Activated naive CD8-positive, alpha-beta T cell treated with anti-CD3 and anti-CD28 coated beads, Interleukin-2, amount 50 U/mL, for 24 hours (primary cell): ENCODE measurements around the gene PTPRN2.
"Not testable (repeated sequence)": the region's sequence is repeated elsewhere in the genome, so short reads cannot be mapped to it uniquely, and the experiment has no call there.

Experiments used
- ATAC-seq: fragments of 150-1000 bp; cut with Tn5 transposase; one replicate; pipeline ENCODE4 v1.10.0; 2021
- DNase-seq: peaks from one replicate; pipeline ENCODE4 v3.0.0; 2021
- H3K27ac Mint-ChIP-seq: one replicate; pipeline ENCODE4 v1.8.0; 2021; ENCODE audit warnings: mild to moderate bottlenecking, mixed read lengths
- H3K27me3 Mint-ChIP-seq: one replicate; pipeline ENCODE4 v1.8.0; 2021; ENCODE audit warnings: mixed read lengths
- H3K36me3 Mint-ChIP-seq: one replicate; pipeline ENCODE4 v1.8.0; 2021; ENCODE audit warnings: low read depth, mixed read lengths
- H3K4me1 Mint-ChIP-seq: one replicate; pipeline ENCODE4 v1.8.0; 2021; ENCODE audit warnings: mixed read lengths
- H3K4me3 Mint-ChIP-seq: one replicate; pipeline ENCODE4 v1.8.0; 2021; ENCODE audit warnings: mild to moderate bottlenecking, moderate library complexity, mixed read lengths
- H3K9me3 Mint-ChIP-seq: one replicate; pipeline ENCODE4 v1.8.0; 2021; ENCODE audit warnings: mixed read lengths

The PTPRN2 gene

DNA sequence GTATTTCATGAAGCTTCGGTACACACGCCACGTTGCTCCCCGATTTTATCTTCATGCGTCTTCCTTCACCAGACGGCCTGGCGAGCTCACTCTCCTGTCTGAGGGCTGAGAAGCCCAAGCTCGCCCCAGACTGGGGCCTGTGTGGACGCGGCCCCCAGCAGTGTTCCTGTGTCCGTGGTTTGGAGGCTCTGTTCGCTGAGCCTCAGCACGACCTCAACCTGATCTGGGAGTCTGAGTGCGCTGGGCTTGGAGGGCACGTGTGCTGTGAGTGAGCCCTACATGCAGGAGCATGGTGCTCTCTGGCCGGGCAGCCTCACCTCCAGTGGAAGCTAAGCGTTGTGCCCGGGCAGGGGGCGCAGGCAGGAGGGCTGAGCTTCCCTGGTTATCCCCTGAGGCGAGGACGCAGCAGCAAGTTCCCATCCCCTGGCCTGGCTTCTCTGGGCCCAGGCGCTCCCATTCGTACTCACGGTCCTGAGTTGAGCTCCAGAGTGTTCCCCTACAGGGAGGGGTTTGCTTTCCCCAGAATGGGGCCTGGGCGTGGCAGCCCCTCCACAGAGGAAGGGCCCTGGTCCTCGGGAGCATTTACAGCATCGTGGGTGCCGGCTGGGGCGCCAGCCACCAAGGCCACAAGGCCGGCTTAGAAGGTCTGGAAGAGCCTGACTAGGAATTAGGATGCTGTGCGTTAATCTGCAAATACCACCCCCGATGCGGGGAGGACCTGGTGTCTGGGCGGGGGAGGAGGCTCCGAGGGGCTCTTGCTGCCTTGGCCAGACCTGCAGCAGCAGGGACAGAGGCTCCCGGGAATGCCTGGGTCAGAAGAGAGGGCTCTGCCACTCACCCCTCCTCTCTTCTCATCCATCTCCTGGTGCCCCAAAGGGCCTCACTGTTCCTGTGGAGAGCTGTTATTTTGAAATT, 850.2 kb downstream of the PTPRN2 start:
- ATAC-seq (no peak), DNase-seq (no peak)
- Mint-ChIP-seq H3K27me3 (peaks cover 3% of the 10 kb centered on the region), H3K4me3 (no peak overlapping the region), H3K27ac (no peak overlapping the region), H3K9me3 (no peaks in the 10 kb centered on the region), H3K4me1 (no peaks in the 10 kb centered on the region), H3K36me3 (no peaks in the 10 kb centered on the region)

DNA sequence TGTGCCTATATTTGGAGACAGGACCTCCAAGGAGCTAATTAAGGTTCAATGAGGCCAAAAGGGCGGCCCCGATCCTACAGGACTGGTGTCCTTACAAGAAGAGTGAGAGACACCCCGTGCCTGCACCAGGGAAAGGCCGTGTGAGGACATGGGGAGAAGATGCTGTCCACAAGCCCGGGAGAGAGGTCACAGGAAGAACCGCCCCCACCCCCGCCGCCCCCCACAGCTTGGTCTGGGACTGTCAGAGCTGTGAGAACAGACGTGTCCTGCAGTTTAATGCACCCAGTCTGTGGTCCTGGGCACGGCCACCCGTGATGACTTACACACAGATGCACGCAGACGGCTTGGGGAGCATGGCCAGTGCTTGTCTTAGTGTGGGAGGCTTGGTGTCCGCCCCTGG, 851.3 kb downstream of the PTPRN2 start:
- no peak overlapping the region for H3K27ac Mint-ChIP-seq
- H3K9me3 Mint-ChIP-seq: no peaks in the 10 kb centered on the region
- ATAC-seq (no peak), DNase-seq (no peak)
- no peaks in the 10 kb centered on the region for H3K4me1 Mint-ChIP-seq
- H3K4me3 Mint-ChIP-seq: no peak overlapping the region
- H3K27me3 Mint-ChIP-seq: peaks cover 3% of the 10 kb centered on the region
- H3K36me3 Mint-ChIP-seq: no peaks in the 10 kb centered on the region

DNA sequence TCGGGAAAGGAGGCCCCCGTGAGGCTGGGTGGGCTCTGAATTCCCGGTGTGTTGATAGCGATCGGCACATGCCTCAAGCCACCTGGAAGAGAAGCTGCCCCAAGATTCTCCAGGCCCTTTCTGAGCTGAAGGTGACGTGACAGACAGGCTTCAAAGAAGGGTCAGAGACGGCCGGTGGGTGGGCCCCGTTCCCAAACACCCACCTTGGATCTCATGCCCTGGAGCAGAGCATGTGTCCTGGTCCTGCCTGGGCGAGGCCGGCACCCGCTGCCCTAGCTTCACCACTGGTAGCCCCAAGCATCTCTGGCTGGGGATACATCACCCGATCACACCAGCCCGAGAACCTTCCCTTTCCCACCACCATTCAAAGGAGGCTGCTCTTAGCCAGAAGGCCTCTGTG, 851.8 kb downstream of the PTPRN2 start:
- Mint-ChIP-seq H3K27me3 (peaks cover 3% of the 10 kb centered on the region), H3K27ac (no peak overlapping the region), H3K9me3 (no peaks in the 10 kb centered on the region), H3K4me3 (no peak overlapping the region), H3K36me3 (no peaks in the 10 kb centered on the region), H3K4me1 (no peaks in the 10 kb centered on the region)
- ATAC-seq (no peak), DNase-seq (no peak)

DNA sequence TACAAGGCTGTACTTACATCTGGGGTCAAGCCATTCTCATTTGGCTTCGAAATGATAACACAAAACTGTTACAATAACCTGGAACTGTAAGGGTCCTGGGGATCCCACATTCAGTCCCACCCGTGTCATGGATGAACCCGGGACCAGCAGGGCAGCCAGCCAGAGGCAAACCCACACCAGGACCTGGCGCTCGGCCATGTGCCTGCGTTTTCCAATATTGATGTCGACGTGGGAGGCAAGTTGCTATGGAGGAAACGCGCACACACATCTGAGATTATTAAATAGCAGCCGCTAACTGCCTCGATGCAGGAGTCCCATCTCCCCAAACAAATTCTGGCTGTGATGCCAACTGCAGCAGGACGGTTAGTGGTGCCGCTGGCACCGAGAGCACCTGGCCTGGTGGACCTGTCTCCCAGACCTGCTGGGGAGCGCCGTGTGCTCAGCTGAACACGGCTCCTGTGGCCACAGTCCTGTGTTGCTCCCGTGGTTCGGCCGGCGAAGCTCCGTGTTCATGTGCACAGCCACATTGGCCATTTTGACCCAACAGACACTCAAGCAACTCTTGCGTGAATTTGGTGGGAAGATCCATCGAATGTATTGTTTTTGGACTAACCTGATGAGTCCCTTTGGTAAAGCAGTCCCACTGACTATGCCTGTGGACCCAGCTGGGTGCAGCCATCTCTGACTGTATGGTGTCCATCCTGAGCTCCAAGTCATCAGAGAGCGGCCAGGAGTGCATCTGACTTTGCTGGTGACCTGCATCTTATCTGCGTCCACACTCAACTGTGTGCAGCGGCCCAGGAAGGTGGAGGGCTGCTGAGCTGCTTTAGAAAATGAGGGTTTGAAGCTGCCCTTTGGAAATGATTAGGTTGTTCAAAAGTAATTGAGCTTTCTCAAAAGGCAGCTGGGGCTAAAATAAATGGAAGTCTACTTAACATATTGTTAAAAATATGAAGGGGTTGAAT, 852.7 kb downstream of the PTPRN2 start:
- no peak overlapping the region for H3K4me3 Mint-ChIP-seq
- no peaks in the 10 kb centered on the region for H3K9me3 Mint-ChIP-seq
- peaks cover 3% of the 10 kb centered on the region for H3K27me3 Mint-ChIP-seq
- no peak overlapping the region for H3K27ac Mint-ChIP-seq
- ATAC-seq: no peak
- no peaks in the 10 kb centered on the region for H3K36me3 Mint-ChIP-seq
- no peaks in the 10 kb centered on the region for H3K4me1 Mint-ChIP-seq
- no peak for DNase-seq

DNA sequence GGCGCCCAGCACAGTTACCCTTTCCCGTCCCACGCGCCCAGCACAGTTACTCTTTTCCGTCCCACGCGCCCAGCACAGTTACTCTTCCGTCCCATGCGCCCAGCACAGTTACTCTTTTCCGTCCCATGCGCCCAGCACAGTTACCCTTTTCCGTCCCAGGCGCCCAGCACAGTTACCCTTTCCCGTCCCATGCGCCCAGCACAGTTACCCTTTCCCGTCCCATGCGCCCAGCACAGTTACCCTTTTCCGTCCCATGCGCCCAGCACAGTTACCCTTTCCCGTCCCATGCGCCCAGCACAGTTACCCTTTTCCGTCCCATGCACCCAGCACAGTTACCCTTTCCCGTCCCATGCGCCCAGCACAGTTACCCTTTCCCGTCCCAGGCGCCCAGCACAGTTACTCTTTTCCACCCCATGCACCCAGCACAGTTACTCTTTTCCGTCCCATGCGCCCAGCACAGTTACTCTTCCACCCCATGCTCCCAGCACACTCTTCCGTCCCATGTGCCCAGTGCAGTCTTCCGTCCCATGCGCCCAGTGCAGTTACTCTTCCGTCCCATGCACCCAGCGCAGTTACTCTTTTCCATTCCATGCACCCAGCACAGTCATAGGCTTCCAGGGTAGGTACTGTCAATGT, 853.7 kb downstream of the PTPRN2 start:
- H3K27me3 Mint-ChIP-seq, H3K4me1 Mint-ChIP-seq, DNase-seq, H3K4me3 Mint-ChIP-seq, ATAC-seq, H3K27ac Mint-ChIP-seq, H3K9me3 Mint-ChIP-seq, H3K36me3 Mint-ChIP-seq: not testable (repeated sequence)

DNA sequence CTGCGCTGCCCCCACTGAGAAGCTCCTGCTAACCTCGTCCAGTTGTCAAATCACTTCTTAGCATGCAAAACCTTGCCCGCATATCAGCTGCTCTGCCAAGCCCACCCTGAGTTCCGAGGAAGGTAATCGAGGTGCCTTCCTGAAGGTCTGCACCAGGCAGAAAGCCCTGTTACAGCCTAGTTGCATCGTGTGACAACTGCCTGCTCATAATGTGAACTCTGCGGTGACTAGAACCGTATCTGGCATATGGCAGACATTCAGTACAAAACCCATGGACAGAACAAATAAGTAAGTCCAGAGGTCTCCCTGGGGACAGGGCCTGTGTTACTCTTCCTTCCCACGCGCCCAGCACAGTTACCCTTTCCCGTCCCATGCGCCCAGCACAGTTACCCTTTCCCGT, 856.5 kb downstream of the PTPRN2 start:
- DNase-seq (no peak), ATAC-seq (no peak)
- Mint-ChIP-seq H3K36me3 (no peaks in the 10 kb centered on the region), H3K4me1 (no peaks in the 10 kb centered on the region), H3K4me3 (no peak overlapping the region), H3K27me3 (no peaks in the 10 kb centered on the region), H3K27ac (no peak overlapping the region), H3K9me3 (no peaks in the 10 kb centered on the region)

DNA sequence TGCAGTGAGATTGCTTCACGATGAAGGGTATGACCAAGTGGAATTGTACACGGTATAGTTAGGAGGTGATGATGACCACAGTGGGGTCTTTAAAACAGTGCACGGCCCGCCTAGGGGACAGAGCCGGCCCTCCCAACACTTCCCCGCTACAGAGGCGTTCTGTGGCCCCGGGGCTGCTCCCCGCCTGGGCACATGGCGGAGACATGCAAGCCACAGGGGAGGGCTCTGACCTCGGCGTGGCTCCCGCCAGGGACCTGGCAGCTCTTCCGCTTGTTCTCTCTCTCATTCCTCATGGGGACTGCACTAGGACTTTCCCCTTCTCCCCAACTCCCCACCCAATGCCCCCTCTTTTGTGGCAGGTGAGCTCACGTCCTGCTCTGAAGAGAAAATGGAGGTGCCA, 857.0 kb downstream of the PTPRN2 start:
- Mint-ChIP-seq H3K27ac (no peak overlapping the region), H3K36me3 (no peaks in the 10 kb centered on the region), H3K4me1 (no peaks in the 10 kb centered on the region), H3K9me3 (no peaks in the 10 kb centered on the region), H3K27me3 (no peaks in the 10 kb centered on the region), H3K4me3 (no peak overlapping the region)
- no peak for DNase-seq
- ATAC-seq: no peak

DNA sequence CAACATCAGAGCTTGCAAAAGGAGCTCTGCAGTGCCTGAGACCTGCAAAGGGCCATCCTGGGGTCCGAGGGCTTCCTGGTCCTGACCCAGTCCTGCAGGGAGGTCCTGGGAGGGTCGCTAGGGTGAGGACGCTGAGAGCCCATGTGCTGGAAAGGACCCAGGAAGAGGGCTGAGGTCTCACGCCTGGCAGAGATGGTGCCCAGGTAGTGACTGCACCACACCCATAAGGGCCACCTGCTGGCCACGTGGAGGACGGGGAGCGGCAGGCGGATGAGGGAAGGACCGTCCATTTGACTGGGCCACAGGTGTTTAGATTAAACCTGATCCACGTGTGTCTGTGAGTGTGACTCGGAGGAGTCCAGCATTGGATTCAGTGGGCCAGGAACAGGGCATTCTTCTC, 858.1 kb downstream of the PTPRN2 start:
- ATAC-seq: no peak
- no peak overlapping the region for H3K4me3 Mint-ChIP-seq

DNA sequence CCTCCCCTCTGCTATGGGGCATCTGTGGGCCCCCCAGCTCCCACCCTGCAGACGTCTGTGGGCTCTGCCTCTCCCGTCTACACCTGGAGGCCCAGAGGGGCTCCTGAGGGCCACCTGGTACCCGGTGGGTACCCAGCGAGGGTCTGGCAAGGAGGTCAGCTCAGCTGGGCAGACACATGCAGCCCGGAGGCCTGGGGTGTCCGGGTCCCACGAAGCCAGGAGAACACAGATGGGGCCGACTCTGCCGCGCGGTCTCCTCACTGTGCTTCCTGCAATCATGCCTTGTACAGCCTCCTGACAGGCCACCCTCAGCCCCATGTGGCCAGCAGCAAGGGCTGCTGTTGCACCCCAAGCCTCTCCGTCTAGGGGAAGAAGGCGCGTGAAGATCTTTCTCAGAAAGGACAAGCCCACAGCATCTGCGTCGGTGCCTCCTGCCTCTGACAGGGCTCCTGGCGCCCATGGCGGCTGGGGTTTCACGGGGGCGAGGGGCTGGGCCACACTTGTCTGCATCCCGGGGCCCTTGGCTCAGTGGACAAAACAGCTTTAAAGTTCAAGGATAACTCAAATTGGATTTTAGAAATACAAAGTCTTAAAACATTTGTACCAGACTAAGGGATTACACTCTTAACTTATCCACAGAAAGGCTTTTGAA, 859.5 kb downstream of the PTPRN2 start:
- Mint-ChIP-seq H3K27me3 (peaks cover 2% of the 10 kb centered on the region), H3K27ac (no peak overlapping the region), H3K36me3 (no peaks in the 10 kb centered on the region), H3K4me3 (no peak overlapping the region), H3K9me3 (no peaks in the 10 kb centered on the region), H3K4me1 (no peaks in the 10 kb centered on the region)
- no peak for DNase-seq
- peak; percentile 28 for ATAC-seq

More for the DNA sequence above, 858.1 kb downstream of the PTPRN2 start:
- H3K27me3 Mint-ChIP-seq: no peaks in the 10 kb centered on the region
- H3K4me1 Mint-ChIP-seq: no peaks in the 10 kb centered on the region
- no peaks in the 10 kb centered on the region for H3K9me3 Mint-ChIP-seq
- H3K27ac Mint-ChIP-seq: no peak overlapping the region
- no peak for DNase-seq
- H3K36me3 Mint-ChIP-seq: no peaks in the 10 kb centered on the region

DNA sequence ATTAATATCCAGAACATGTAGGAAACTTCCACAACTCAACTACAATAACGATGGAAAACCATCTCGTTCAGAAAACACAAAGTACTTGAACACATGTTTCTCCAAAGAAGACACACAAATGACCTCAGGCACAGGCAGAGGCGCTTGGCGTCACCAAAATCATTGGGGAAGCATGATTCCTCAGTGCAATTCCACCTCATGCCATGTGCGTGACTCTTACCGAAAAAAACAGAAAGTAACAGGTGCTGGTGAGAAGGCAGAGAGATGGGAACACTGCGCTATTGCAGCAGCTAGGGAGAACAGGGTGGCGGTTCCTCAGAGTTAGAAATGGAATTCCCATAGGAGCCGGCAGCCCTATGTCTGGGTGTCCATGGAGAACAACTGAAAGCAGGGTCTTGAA, 860.9 kb downstream of the PTPRN2 start:
- no peak for DNase-seq
- H3K36me3 Mint-ChIP-seq: no peaks in the 10 kb centered on the region
- H3K4me3 Mint-ChIP-seq: no peak overlapping the region
- no peak overlapping the region for H3K27ac Mint-ChIP-seq
- no peak for ATAC-seq
- H3K4me1 Mint-ChIP-seq: no peaks in the 10 kb centered on the region
- no peaks in the 10 kb centered on the region for H3K9me3 Mint-ChIP-seq
- H3K27me3 Mint-ChIP-seq: peaks cover 2% of the 10 kb centered on the region

DNA sequence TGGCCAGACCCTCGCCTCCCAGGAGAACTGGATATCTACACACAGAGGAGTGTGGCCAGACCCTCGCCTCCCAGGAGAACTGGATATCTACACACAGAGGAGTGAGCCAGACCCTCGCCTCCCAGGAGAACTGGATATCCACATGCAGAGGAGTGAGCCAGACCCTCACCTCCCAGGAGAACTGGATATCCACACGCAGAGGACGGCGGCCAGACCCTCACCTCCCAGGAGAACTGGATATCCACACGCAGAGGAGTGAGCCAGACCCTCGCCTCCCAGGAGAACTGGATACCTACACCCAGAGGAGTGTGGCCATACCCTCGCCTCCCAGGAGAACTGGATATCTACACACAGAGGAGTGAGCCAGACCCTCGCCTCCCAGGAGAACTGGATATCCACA, 862.3 kb downstream of the PTPRN2 start:
- not testable (repeated sequence) for H3K4me1 Mint-ChIP-seq, H3K4me3 Mint-ChIP-seq, DNase-seq, H3K27ac Mint-ChIP-seq, H3K27me3 Mint-ChIP-seq, H3K9me3 Mint-ChIP-seq, ATAC-seq, H3K36me3 Mint-ChIP-seq

DNA sequence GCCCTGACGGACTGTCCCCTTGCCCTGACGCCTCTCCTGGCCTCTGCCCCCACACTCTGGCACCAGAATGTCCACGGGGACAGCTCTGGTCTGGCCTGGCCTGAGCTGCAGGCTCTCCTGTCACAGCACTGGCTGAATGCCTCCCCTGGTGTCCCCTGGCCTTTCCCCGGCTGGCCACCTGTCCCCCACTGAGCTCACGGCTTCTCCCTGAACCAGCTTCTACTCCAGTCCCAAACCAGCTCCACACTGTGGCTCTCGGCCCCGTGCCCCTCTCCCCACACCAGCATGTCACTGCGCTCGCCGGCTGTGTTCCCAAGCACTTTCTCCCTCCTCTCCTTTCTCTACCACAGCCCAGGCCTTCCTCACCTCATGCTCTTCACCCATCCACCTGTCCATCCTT, 864.4 kb downstream of the PTPRN2 start:
- H3K4me1 Mint-ChIP-seq: no peaks in the 10 kb centered on the region
- DNase-seq: no peak
- no peak overlapping the region for H3K27ac Mint-ChIP-seq
- H3K27me3 Mint-ChIP-seq: peaks cover 2% of the 10 kb centered on the region
- no peaks in the 10 kb centered on the region for H3K9me3 Mint-ChIP-seq
- no peak overlapping the region for H3K4me3 Mint-ChIP-seq
- H3K36me3 Mint-ChIP-seq: no peaks in the 10 kb centered on the region
- ATAC-seq: no peak

DNA sequence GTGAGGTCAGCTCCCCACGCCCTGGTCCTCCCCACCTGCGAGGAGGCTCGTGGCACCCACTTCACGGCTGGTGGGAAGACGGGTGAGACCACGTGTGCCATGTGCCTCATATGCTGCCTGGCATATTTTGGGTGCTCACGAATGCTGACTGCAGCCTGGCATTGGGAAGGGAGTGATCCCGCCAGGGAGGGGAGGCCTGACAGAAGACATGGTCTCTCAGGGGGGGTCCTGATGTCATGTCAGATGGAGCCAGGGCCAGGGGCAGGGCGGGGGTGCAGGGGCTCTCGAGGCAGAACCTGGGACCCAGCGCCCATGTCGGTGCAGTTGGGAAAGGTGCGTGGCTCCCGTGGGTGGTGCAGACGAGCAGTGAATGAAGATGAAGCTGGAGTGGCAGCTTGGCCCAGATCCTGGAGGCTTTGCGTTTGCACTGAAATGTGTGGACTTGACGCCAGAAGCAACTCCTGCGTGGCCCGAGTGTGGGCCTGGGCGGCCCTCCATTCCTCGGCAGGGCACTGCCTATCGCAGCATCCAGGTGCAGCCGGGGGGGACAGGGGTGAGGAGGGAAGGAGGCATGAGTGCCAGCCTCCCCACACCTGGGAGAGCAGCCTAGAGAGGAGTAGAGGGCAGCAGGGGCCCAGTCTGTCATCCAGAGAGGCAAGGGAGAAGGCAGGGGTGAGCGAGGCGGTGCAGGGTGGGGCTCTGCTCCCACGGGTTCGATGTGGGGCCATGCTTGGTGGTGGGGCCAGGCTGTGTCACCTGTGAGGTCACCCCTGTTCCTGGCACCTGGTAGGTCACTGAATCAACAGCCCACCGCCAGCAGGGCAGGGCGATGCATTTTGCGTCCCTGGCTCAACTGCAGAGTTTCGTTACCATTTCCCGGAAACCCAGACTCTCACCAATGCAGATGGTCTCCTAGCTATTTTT, 865.2 kb downstream of the PTPRN2 start:
- H3K9me3 Mint-ChIP-seq: no peaks in the 10 kb centered on the region
- H3K4me1 Mint-ChIP-seq: no peaks in the 10 kb centered on the region
- DNase-seq (no peak), ATAC-seq (no peak)
- H3K36me3 Mint-ChIP-seq: no peaks in the 10 kb centered on the region
- peaks cover 2% of the 10 kb centered on the region for H3K27me3 Mint-ChIP-seq
- H3K27ac Mint-ChIP-seq: no peak overlapping the region
- no peak overlapping the region for H3K4me3 Mint-ChIP-seq
